ENCODE measurements around the gene YOD1.

YOD1 gene

GRCh38 chr1:207051191-207051943 is at the start of gene YOD1:
YOD1 (minus strand) TSS chr1:207051208; CDS start chr1:207051030, 178 bp downstream.
- H3K9me3 ChIP-seq, result no peaks in the 10 kb centered on the region
- no peaks in the 10 kb centered on the region for H3K27me3 ChIP-seq (ENCODE audit: low read depth)
- H3K36me3 ChIP-seq (replicated peaks), result no peaks in the 10 kb centered on the region
- H3K4me3 ChIP-seq, result no peak within 1 kb of the TSS
- in situ Hi-C loops (cut with MboI; ENCODE audit: low sequenced_read_pairs), result no loop called here
- H3K4me1 ChIP-seq, result no peaks in the 10 kb centered on the region; the same call in 1 of the 2 replicates
- DNase-seq (ENCODE audit: low spot score in 2 of 2), result no peak

GRCh38 chr1:207097871-207098324 is 46.9 kb upstream of the YOD1 start:
- no peaks in the 10 kb centered on the region for H3K4me1 ChIP-seq
- DNase-seq (ENCODE audit: low spot score in 2 of 2), result no peak
- no peak overlapping the region for H3K4me3 ChIP-seq
- no peaks in the 10 kb centered on the region for H3K36me3 ChIP-seq (replicated peaks)
- H3K9me3 ChIP-seq, result no peaks in the 10 kb centered on the region; the same call in 1 of the 2 replicates
- no peaks in the 10 kb centered on the region; the same call in 1 of the 2 replicates for H3K27me3 ChIP-seq (ENCODE audit: low read depth)
- in situ Hi-C loops (cut with MboI; ENCODE audit: low sequenced_read_pairs), result loop anchor here (25.0 kb wide), 1 partner anchor 314 kb away; no protein-coding TSS in a partner anchor

- no peaks in the 10 kb centered on the region; the same call in 1 of the 2 replicates for H3K4me1 ChIP-seq
- H3K27me3 ChIP-seq (ENCODE audit: low read depth), result no peaks in the 10 kb centered on the region; the same call in 1 of the 2 replicates
- no peak overlapping the region for H3K4me3 ChIP-seq
- no peak for DNase-seq (ENCODE audit: low spot score in 2 of 2)
- no peaks in the 10 kb centered on the region for H3K36me3 ChIP-seq (replicated peaks)
- H3K9me3 ChIP-seq, result no peaks in the 10 kb centered on the region
- in situ Hi-C loops (cut with MboI; ENCODE audit: low sequenced_read_pairs), result loop anchor here (25.0 kb wide), 1 partner anchor 318 kb away; no protein-coding TSS in a partner anchor
These were observed 42.9 kb upstream of the YOD1 start for GRCh38 chr1:207093944-207094343.

- Histone ChIP-seq H3K4me1 (no peaks in the 10 kb centered on the region; the same call in none of the 2 replicates), H3K4me3 (no peak overlapping the region), H3K9me3 (no peaks in the 10 kb centered on the region), H3K36me3 (replicated peaks) (no peaks in the 10 kb centered on the region), H3K27me3 (ENCODE audit: low read depth) (no peaks in the 10 kb centered on the region; the same call in 1 of the 2 replicates)
- DNase-seq (ENCODE audit: low spot score in 2 of 2), result no peak
- in situ Hi-C loops (cut with MboI; ENCODE audit: low sequenced_read_pairs), result loop anchor here (25.0 kb wide), 1 partner anchor 321 kb away; no protein-coding TSS in a partner anchor
These were observed 40.3 kb upstream of the YOD1 start for GRCh38 chr1:207091200-207091908.

GRCh38 chr1:207089627-207090355 is 38.8 kb upstream of the YOD1 start:
- no peaks in the 10 kb centered on the region for H3K9me3 ChIP-seq
- no peak for DNase-seq (ENCODE audit: low spot score in 2 of 2)
- H3K36me3 ChIP-seq (replicated peaks), result no peaks in the 10 kb centered on the region
- H3K4me3 ChIP-seq, result no peak overlapping the region
- H3K4me1 ChIP-seq, result peaks cover 3% of the 10 kb centered on the region
- no peaks in the 10 kb centered on the region; the same call in 1 of the 2 replicates for H3K27me3 ChIP-seq (ENCODE audit: low read depth)
- in situ Hi-C loops (cut with MboI; ENCODE audit: low sequenced_read_pairs), result loop anchor here (25.0 kb wide), 1 partner anchor 323 kb away; no protein-coding TSS in a partner anchor

- DNase-seq (ENCODE audit: low spot score in 2 of 2), result no peak
- H3K4me3 ChIP-seq, result no peak within 1 kb of the TSS
- H3K9me3 ChIP-seq, result no peaks in the 10 kb centered on the region
- in situ Hi-C loops (cut with MboI; ENCODE audit: low sequenced_read_pairs), result loop anchor here (25.0 kb wide), 1 partner anchor 323 kb away; no protein-coding TSS in a partner anchor
- H3K36me3 ChIP-seq (replicated peaks), result no peaks in the 10 kb centered on the region
- H3K4me1 ChIP-seq, result peaks cover 7% of the 10 kb centered on the region
- H3K27me3 ChIP-seq (ENCODE audit: low read depth), result no peaks in the 10 kb centered on the region; the same call in 1 of the 2 replicates
These were observed 38.0 kb upstream of the YOD1 start, which contains the start of gene C4BPB for GRCh38 chr1:207088701-207089626. C4BPB (plus strand) TSS chr1:207088860; CDS start chr1:207089532, 672 bp downstream.

GRCh38 chr1:207088161-207088560 is 37.2 kb upstream of the YOD1 start:
- no peaks in the 10 kb centered on the region; the same call in 1 of the 2 replicates for H3K27me3 ChIP-seq (ENCODE audit: low read depth)
- no peaks in the 10 kb centered on the region for H3K36me3 ChIP-seq (replicated peaks)
- DNase-seq (ENCODE audit: low spot score in 2 of 2), result no peak
- peaks cover 7% of the 10 kb centered on the region for H3K4me1 ChIP-seq
- no peaks in the 10 kb centered on the region for H3K9me3 ChIP-seq
- in situ Hi-C loops (cut with MboI; ENCODE audit: low sequenced_read_pairs), result loop anchor here (25.0 kb wide), 1 partner anchor 324 kb away; no protein-coding TSS in a partner anchor
- no peak overlapping the region for H3K4me3 ChIP-seq

- Histone ChIP-seq H3K9me3 (no peaks in the 10 kb centered on the region), H3K27me3 (ENCODE audit: low read depth) (no peaks in the 10 kb centered on the region), H3K4me1 (peaks cover 7% of the 10 kb centered on the region), H3K36me3 (replicated peaks) (no peaks in the 10 kb centered on the region), H3K4me3 (no peak overlapping the region)
- in situ Hi-C loops (cut with MboI; ENCODE audit: low sequenced_read_pairs), result loop anchor here (25.0 kb wide), 1 partner anchor 326 kb away; no protein-coding TSS in a partner anchor
- no peak for DNase-seq (ENCODE audit: low spot score in 2 of 2)
These were observed 34.9 kb upstream of the YOD1 start for GRCh38 chr1:207085887-207086286.

GRCh38 chr1:207084701-207085180 is 33.7 kb upstream of the YOD1 start:
- Histone ChIP-seq H3K9me3 (no peaks in the 10 kb centered on the region), H3K27me3 (ENCODE audit: low read depth) (no peaks in the 10 kb centered on the region), H3K4me1 (peaks cover 7% of the 10 kb centered on the region), H3K36me3 (replicated peaks) (no peaks in the 10 kb centered on the region), H3K4me3 (no peak overlapping the region)
- in situ Hi-C loops (cut with MboI; ENCODE audit: low sequenced_read_pairs), result loop anchor here (25.0 kb wide), 1 partner anchor 328 kb away; no protein-coding TSS in a partner anchor
- peak; percentile 67 to 76 for DNase-seq (ENCODE audit: low spot score in 2 of 2)

- in situ Hi-C loops (cut with MboI; ENCODE audit: low sequenced_read_pairs), result loop anchor here (25.0 kb wide), 1 partner anchor 328 kb away; no protein-coding TSS in a partner anchor
- H3K4me1 ChIP-seq, result peaks cover 7% of the 10 kb centered on the region
- no peak for DNase-seq (ENCODE audit: low spot score in 2 of 2)
- H3K27me3 ChIP-seq (ENCODE audit: low read depth), result no peaks in the 10 kb centered on the region
- H3K36me3 ChIP-seq (replicated peaks), result no peaks in the 10 kb centered on the region
- H3K4me3 ChIP-seq, result no peak overlapping the region
- H3K9me3 ChIP-seq, result no peaks in the 10 kb centered on the region
These were observed 33.2 kb upstream of the YOD1 start for GRCh38 chr1:207084232-207084631.

GRCh38 chr1:207081806-207082205 is 30.8 kb upstream of the YOD1 start:
- DNase-seq (ENCODE audit: low spot score in 2 of 2), result no peak
- H3K4me1 ChIP-seq, result peaks cover 7% of the 10 kb centered on the region

GRCh38 chr1:207081088-207081487 is 30.1 kb upstream of the YOD1 start:
- in situ Hi-C loops (cut with MboI; ENCODE audit: low sequenced_read_pairs), result loop anchor here (25.0 kb wide), 1 partner anchor 331 kb away; no protein-coding TSS in a partner anchor
- H3K4me1 ChIP-seq, result peaks cover 7% of the 10 kb centered on the region; the same call in 1 of the 2 replicates
- no peak for DNase-seq (ENCODE audit: low spot score in 2 of 2)

More at GRCh38 chr1:207081806-207082205, 30.8 kb upstream of the YOD1 start:
- no peak overlapping the region for H3K4me3 ChIP-seq
- in situ Hi-C loops (cut with MboI; ENCODE audit: low sequenced_read_pairs), result loop anchor here (25.0 kb wide), 1 partner anchor 330 kb away; no protein-coding TSS in a partner anchor
- H3K9me3 ChIP-seq, result no peaks in the 10 kb centered on the region
- no peaks in the 10 kb centered on the region for H3K27me3 ChIP-seq (ENCODE audit: low read depth)
- no peaks in the 10 kb centered on the region for H3K36me3 ChIP-seq (replicated peaks)

More at GRCh38 chr1:207081088-207081487, 30.1 kb upstream of the YOD1 start:
- no peaks in the 10 kb centered on the region for H3K36me3 ChIP-seq (replicated peaks)
- H3K9me3 ChIP-seq, result no peaks in the 10 kb centered on the region
- no peaks in the 10 kb centered on the region for H3K27me3 ChIP-seq (ENCODE audit: low read depth)
- no peak overlapping the region for H3K4me3 ChIP-seq

Measured in HAP-1 (cell line).